GM20000 (cell line): ENCODE measurements around the gene MYPN.

Source experiments
- DNase-seq: peaks from one replicate; pipeline ENCODE4 v3.0.0; 2012; ENCODE audit warnings: low spot score
- TF ChIP-seq, protein P1 (sequence below): IDR thresholded peaks from 2 replicates; pipeline ENCODE4 v1.5.1; 2012; ENCODE audit warnings: mild to moderate bottlenecking, control low read depth; ENCODE audit errors: extremely low read depth, missing control alignments

The MYPN gene

GRCh38 chr10:68175949-68176348 is 66.7 kb downstream of the MYPN start:
- TF ChIP-seq, protein P1, sequence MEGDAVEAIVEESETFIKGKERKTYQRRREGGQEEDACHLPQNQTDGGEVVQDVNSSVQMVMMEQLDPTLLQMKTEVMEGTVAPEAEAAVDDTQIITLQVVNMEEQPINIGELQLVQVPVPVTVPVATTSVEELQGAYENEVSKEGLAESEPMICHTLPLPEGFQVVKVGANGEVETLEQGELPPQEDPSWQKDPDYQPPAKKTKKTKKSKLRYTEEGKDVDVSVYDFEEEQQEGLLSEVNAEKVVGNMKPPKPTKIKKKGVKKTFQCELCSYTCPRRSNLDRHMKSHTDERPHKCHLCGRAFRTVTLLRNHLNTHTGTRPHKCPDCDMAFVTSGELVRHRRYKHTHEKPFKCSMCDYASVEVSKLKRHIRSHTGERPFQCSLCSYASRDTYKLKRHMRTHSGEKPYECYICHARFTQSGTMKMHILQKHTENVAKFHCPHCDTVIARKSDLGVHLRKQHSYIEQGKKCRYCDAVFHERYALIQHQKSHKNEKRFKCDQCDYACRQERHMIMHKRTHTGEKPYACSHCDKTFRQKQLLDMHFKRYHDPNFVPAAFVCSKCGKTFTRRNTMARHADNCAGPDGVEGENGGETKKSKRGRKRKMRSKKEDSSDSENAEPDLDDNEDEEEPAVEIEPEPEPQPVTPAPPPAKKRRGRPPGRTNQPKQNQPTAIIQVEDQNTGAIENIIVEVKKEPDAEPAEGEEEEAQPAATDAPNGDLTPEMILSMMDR: no peak
- no peak for DNase-seq

DNA sequence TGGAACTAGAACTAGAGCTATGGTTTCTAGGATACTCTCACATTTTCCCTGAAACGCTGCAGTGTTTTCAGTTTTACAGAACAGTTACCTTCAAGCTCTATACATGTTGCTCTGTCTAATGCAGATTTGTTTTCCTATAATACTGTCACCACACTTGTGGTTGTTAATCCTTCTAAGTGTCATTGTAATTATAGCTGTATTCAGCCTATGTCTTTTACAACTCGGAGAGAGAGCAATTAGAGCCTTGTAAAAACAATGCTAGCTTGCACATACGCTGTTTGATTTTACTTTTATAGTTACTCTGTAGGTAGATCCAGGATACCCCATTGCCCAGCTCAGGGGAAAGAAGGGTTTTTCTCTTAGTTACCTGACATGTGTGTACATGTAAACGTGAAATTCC is 67.5 kb downstream of the MYPN start:
- DNase-seq: no peak

GRCh38 chr10:68178592-68178991 is 69.3 kb downstream of the MYPN start:
- TF ChIP-seq, protein P1: no peak
- DNase-seq: no peak

More for the DNA sequence above, 67.5 kb downstream of the MYPN start:
- TF ChIP-seq, protein P1: no peak

GRCh38 chr10:68179016-68179415 is 69.7 kb downstream of the MYPN start:
- DNase-seq: no peak
- TF ChIP-seq, protein P1: no peak

DNA sequence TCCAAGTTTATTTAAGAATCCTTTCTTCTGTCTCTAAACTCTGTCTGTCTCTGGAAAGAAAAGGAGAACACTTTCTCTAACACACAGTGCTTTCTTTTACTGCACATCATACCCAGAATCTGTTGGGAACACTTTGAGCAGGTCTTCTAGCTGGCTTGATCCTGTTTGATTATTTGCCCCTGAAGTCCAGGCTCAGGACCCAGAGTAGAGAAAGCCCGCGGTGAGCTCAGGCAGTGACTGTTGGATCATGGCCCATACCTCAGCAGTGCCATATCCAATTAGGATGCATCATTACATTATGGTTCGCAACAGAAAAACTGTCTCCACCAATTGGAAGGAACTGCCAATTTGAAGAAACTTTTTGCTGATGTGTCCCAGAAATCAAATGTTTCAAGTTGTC is 71.2 kb downstream of the MYPN start:
- DNase-seq: no peak
- TF ChIP-seq, protein P1: no peak

- DNase-seq: no peak
- TF ChIP-seq, protein P1: no peak
These were observed 75.3 kb downstream of the MYPN start for GRCh38 chr10:68184546-68184945.

DNA sequence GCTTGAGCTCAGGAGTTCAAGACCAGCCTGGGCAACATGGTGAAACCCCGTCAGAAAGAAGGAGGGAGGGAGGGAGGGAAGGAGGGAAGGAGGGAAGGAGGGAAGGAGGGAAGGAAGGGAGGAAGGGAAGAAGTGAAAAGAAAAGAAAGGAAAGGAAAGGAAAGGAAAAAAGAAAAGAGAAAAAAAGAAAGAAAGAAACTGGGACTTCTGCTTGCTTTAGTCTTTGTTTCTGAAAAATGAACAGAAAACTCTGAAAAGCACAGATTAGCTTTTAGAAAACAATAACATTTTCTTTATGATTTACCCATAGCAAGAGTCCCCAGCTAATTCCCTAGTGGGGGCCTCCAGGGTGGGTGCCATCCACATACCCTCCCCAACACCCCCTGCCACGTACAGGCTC is 75.8 kb downstream of the MYPN start:
- DNase-seq: no peak
- TF ChIP-seq, protein P1: no peak

- no peak for DNase-seq
- TF ChIP-seq, protein P1: no peak
These were observed 79.5 kb downstream of the MYPN start for GRCh38 chr10:68188835-68189234.
